Nephron progenitor cell (in vitro differentiated cells): ENCODE data around the gene ARMC9.

Source experiments
- DNase-seq: peaks from one replicate; pipeline ENCODE4 v3.0.0; 2021
- H3K27ac Mint-ChIP-seq: 2 replicates; pipeline ENCODE4 v1.8.0; 2021; ENCODE audit warnings: mild to moderate bottlenecking, moderate library complexity, mixed read lengths
- H3K27me3 Mint-ChIP-seq: 2 replicates; pipeline ENCODE4 v1.8.0; 2021; ENCODE audit warnings: mild to moderate bottlenecking, low read depth, mixed read lengths; ENCODE audit not compliant: poor library complexity
- H3K36me3 Mint-ChIP-seq: 2 replicates; pipeline ENCODE4 v1.8.0; 2021; ENCODE audit warnings: low read depth, mixed read lengths
- H3K4me1 Mint-ChIP-seq: 2 replicates; pipeline ENCODE4 v1.8.0; 2021; ENCODE audit warnings: mixed read lengths
- H3K4me3 Mint-ChIP-seq: 2 replicates; pipeline ENCODE4 v1.8.0; 2021; ENCODE audit warnings: mild to moderate bottlenecking, moderate library complexity, mixed read lengths
- H3K9me3 Mint-ChIP-seq: 2 replicates; pipeline ENCODE4 v1.8.0; 2021; ENCODE audit warnings: mild to moderate bottlenecking, moderate library complexity, mixed read lengths
- CTCF ChIP-seq: fragments of 200-600 bp; sonication (generic); IDR thresholded peaks from 2 replicates; pipeline ENCODE4 v1.5.0; 2021; ENCODE audit warnings: antibody characterized with exemption

The ARMC9 gene

GRCh38 chr2:231186325-231186724 is 12.1 kb upstream of the ARMC9 start:
- no peak for TF ChIP-seq CTCF
- Mint-ChIP-seq H3K36me3 (no peaks in the 10 kb centered on the region), H3K27me3 (peaks cover 14% of the 10 kb centered on the region), H3K4me1 (peaks cover 36% of the 10 kb centered on the region), H3K27ac (no peak overlapping the region), H3K4me3 (no peak overlapping the region), H3K9me3 (no peaks in the 10 kb centered on the region)
- no peak for DNase-seq

GRCh38 chr2:231187736-231188505 is 10.5 kb upstream of the ARMC9 start:
- Mint-ChIP-seq H3K27ac (no peak overlapping the region), H3K4me1 (peaks cover 36% of the 10 kb centered on the region), H3K4me3 (no peak overlapping the region), H3K9me3 (no peaks in the 10 kb centered on the region), H3K36me3 (no peaks in the 10 kb centered on the region), H3K27me3 (peaks cover 16% of the 10 kb centered on the region)
- DNase-seq, result no peak
- no peak for TF ChIP-seq CTCF

- H3K4me3 Mint-ChIP-seq, result no peak overlapping the region
- H3K27me3 Mint-ChIP-seq, result peaks cover 16% of the 10 kb centered on the region
- peak overlapping the region; percentile 29 for H3K27ac Mint-ChIP-seq
- H3K36me3 Mint-ChIP-seq, result no peaks in the 10 kb centered on the region
- H3K4me1 Mint-ChIP-seq, result peaks cover 34% of the 10 kb centered on the region
- TF ChIP-seq CTCF, result no peak
- no peak for DNase-seq
- no peaks in the 10 kb centered on the region for H3K9me3 Mint-ChIP-seq
Observed at GRCh38 chr2:231188506-231189170, 9.8 kb upstream of the ARMC9 start.

GRCh38 chr2:231189171-231189530 is 9.3 kb upstream of the ARMC9 start:
- no peak overlapping the region for H3K4me3 Mint-ChIP-seq
- H3K9me3 Mint-ChIP-seq, result no peaks in the 10 kb centered on the region
- H3K4me1 Mint-ChIP-seq, result peaks cover 34% of the 10 kb centered on the region
- H3K36me3 Mint-ChIP-seq, result no peaks in the 10 kb centered on the region
- peaks cover 16% of the 10 kb centered on the region for H3K27me3 Mint-ChIP-seq
- H3K27ac Mint-ChIP-seq, result no peak overlapping the region
- TF ChIP-seq CTCF, result no peak
- no peak for DNase-seq

- Mint-ChIP-seq H3K36me3 (no peaks in the 10 kb centered on the region), H3K27ac (peak overlapping the region; percentile 64), H3K27me3 (peaks cover 16% of the 10 kb centered on the region), H3K4me3 (peak overlapping the region; percentile 36), H3K4me1 (peaks cover 34% of the 10 kb centered on the region), H3K9me3 (no peaks in the 10 kb centered on the region)
- no peak for DNase-seq
- no peak for TF ChIP-seq CTCF
Observed at GRCh38 chr2:231189571-231190495, 8.6 kb upstream of the ARMC9 start.
